HEK293 (cell line): ENCODE results near the gene CHCHD6.
A peak's percentile ranks its signal among the peaks of the same experiment; 100 is the strongest.

Experiments used
- CTCF ChIA-PET: fragments of 350-600 bp; formaldehyde crosslinking; extraction: SDS; loops from one replicate; lab custom pipeline; 2021; ENCODE audit warnings: antibody characterized with exemption; lab: Yijun Ruan, JAX
- POLR2A ChIA-PET: fragments of 300-600 bp; formaldehyde crosslinking; extraction: SDS; loops from one replicate; lab custom pipeline; 2020; ENCODE audit warnings: antibody characterized with exemption, inconsistent platforms; lab: Yijun Ruan, JAX
- H3K27ac ChIP-seq: fragments of 200-500 bp; sonication (Bioruptor generic); 2 replicates; pipeline ENCODE4 v1.5.1; 2014; ENCODE audit warnings: low read depth, low read length, control low read depth, inconsistent platforms; ENCODE audit errors: extremely low read depth
- H3K36me3 ChIP-seq, 2 experiments: fragments of 200-500 bp in 1 of 2; sonication (Bioruptor generic) in 1 of 2; 1 replicate in 1 of 2; 2 replicates in 1 of 2; pipeline ENCODE4 v1.5.1; 2014 to 2017; ENCODE audit warnings: inconsistent platforms in 2 of 2, low read length in 2 of 2; ENCODE audit not compliant: control insufficient read depth in 2 of 2, insufficient read depth in 1 of 2
- H3K4me1 ChIP-seq: fragments of 200-500 bp; sonication (Bioruptor generic); 2 replicates; pipeline ENCODE4 v1.5.1; 2014; ENCODE audit warnings: mild to moderate bottlenecking, low read length, inconsistent platforms; ENCODE audit not compliant: control insufficient read depth, insufficient read depth
- H3K4me3 ChIP-seq: 2 replicates; pipeline ENCODE4 v1.5.1; 2011; ENCODE audit warnings: low read depth, mild to moderate bottlenecking, control low read depth, low read length, moderate library complexity
- H3K9me3 ChIP-seq: fragments of 200-500 bp; sonication (Bioruptor generic); 2 replicates; pipeline ENCODE4 v1.5.1; 2014; ENCODE audit warnings: low read depth, low read length, inconsistent platforms; ENCODE audit not compliant: control insufficient read depth, insufficient read depth
- PRDM1 ChIP-seq: fragments of 450-650 bp; formaldehyde crosslinking; IDR thresholded peaks from 2 replicates; pipeline ENCODE4; 2016; ENCODE audit warnings: missing biosample characterization, missing genetic modification characterization
- SP2 ChIP-seq: fragments of 450-650 bp; formaldehyde crosslinking; IDR thresholded peaks from 2 replicates; pipeline ENCODE4 v1.5.1; 2016; ENCODE audit warnings: missing biosample characterization, missing genetic modification characterization
- ZFHX2 ChIP-seq: fragments of 450-650 bp; formaldehyde crosslinking; conservative IDR thresholded peaks from 2 replicates; pipeline ENCODE4 v1.5.1; 2016; ENCODE audit warnings: missing biosample characterization, missing genetic modification characterization
- ZFP37 ChIP-seq: fragments of 450-650 bp; formaldehyde crosslinking; IDR thresholded peaks from 2 replicates; pipeline ENCODE4 v1.5.1; 2016; ENCODE audit warnings: missing biosample characterization, missing genetic modification characterization
- ZIC2 ChIP-seq: fragments of 450-650 bp; formaldehyde crosslinking; IDR thresholded peaks from 2 replicates; pipeline ENCODE4 v1.5.1; 2016; ENCODE audit warnings: missing biosample characterization, missing genetic modification characterization
- ZNF140 ChIP-seq: fragments of 450-650 bp; formaldehyde crosslinking; IDR thresholded peaks from 2 replicates; pipeline ENCODE4 v1.5.1; 2016; ENCODE audit warnings: missing biosample characterization, missing genetic modification characterization
- ZNF555 ChIP-seq: fragments of 450-650 bp; formaldehyde crosslinking; conservative IDR thresholded peaks from 2 replicates; pipeline ENCODE4 v1.5.1; 2017; ENCODE audit warnings: missing biosample characterization, mild to moderate bottlenecking, missing genetic modification characterization, inconsistent platforms
- ZNF610 ChIP-seq: fragments of 450-650 bp; formaldehyde crosslinking; IDR thresholded peaks from 2 replicates; pipeline ENCODE4 v1.5.1; 2016; ENCODE audit warnings: missing biosample characterization, missing genetic modification characterization, borderline replicate concordance
- ZNF658 ChIP-seq: fragments of 450-650 bp; formaldehyde crosslinking; IDR thresholded peaks from 2 replicates; pipeline ENCODE4; 2016; ENCODE audit warnings: missing biosample characterization, missing genetic modification characterization
- ZNF707 ChIP-seq: fragments of 450-650 bp; formaldehyde crosslinking; IDR thresholded peaks from 2 replicates; pipeline ENCODE4 v1.5.1; 2016; ENCODE audit warnings: missing biosample characterization, missing genetic modification characterization
- ZNF791 ChIP-seq: fragments of 450-650 bp; formaldehyde crosslinking; IDR thresholded peaks from 2 replicates; pipeline ENCODE4 v1.5.1; 2016; ENCODE audit warnings: missing biosample characterization, missing genetic modification characterization
- ZNF792 ChIP-seq: fragments of 450-650 bp; formaldehyde crosslinking; IDR thresholded peaks from 2 replicates; pipeline ENCODE4 v1.5.1; 2016; ENCODE audit warnings: missing biosample characterization, missing genetic modification characterization
- TF ChIP-seq, protein P1 (sequence below): fragments of 450-650 bp; formaldehyde crosslinking; IDR thresholded peaks from 2 replicates; pipeline ENCODE4 v1.5.1; 2016; ENCODE audit warnings: missing biosample characterization, missing genetic modification characterization
- TF ChIP-seq, protein P2 (sequence below): fragments of 450-650 bp; formaldehyde crosslinking; IDR thresholded peaks from 2 replicates; pipeline ENCODE4 v1.5.1; 2017; ENCODE audit warnings: missing biosample characterization, missing genetic modification characterization
- TF ChIP-seq, protein P3 (sequence below): fragments of 450-650 bp; formaldehyde crosslinking; IDR thresholded peaks from 2 replicates; pipeline ENCODE4 v1.5.1; 2016; ENCODE audit warnings: missing biosample characterization, missing genetic modification characterization
- TF ChIP-seq, protein P4 (sequence below): fragments of 450-650 bp; formaldehyde crosslinking; IDR thresholded peaks from 2 replicates; pipeline ENCODE4; 2016; ENCODE audit warnings: missing biosample characterization, missing genetic modification characterization

Gene CHCHD6

DNA sequence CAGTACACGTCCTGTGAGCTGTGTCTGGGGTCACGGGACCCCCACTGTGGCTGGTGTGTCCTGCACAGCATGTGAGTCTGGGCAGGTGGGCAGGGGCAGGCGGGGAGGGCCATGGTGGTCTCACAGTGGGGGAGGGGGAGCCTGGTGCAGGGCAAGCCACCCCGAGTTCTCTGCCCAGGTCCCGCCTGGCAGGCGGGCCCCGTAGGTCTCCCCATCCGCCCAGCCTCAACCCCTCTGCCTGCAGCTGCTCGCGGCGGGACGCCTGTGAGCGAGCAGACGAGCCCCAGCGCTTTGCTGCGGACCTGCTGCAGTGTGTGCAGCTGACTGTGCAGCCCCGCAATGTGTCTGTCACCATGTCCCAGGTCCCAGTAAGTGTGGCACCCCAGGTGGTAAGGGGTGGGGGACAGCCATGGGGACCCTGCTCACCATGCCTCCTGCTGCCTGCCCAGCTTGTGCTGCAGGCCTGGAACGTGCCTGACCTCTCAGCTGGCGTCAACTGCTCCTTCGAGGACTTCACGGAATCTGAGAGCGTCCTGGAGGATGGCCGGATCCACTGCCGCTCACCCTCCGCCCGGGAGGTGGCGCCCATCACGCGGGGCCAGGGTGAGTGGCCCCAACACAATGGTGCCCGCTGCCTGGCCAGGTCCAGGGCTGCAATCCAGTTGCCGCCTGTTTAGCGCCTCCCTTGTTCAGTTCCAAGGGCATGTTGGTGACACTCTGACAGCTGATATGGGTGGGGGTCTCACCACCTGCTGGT, 300.8 kb downstream of the CHCHD6 start:
- CTCF ChIA-PET: interaction anchor here (0.7 kb wide), 1 partner anchor 390 kb away, joined by 3 read pairs; no protein-coding TSS in a partner anchor
- TF ChIP-seq ZIC2 (tag by site-specific recombination): peak; percentile 44
- TF ChIP-seq, protein P1, sequence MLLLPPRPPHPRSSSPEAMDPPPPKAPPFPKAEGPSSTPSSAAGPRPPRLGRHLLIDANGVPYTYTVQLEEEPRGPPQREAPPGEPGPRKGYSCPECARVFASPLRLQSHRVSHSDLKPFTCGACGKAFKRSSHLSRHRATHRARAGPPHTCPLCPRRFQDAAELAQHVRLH (tag by site-specific recombination): no peak
- TF ChIP-seq, all 188 proteins: peak for 1
- no peaks in the 10 kb centered on the region for H3K9me3 ChIP-seq
- no peaks in the 10 kb centered on the region for H3K4me1 ChIP-seq
- H3K4me3 ChIP-seq: no peak overlapping the region
- POLR2A ChIA-PET: no interaction called here
- no peak overlapping the region for H3K27ac ChIP-seq
- H3K36me3 ChIP-seq: peaks cover 0 to 31% of the 10 kb centered on the region in 2 experiments; a peak in 1 of 3 replicates

DNA sequence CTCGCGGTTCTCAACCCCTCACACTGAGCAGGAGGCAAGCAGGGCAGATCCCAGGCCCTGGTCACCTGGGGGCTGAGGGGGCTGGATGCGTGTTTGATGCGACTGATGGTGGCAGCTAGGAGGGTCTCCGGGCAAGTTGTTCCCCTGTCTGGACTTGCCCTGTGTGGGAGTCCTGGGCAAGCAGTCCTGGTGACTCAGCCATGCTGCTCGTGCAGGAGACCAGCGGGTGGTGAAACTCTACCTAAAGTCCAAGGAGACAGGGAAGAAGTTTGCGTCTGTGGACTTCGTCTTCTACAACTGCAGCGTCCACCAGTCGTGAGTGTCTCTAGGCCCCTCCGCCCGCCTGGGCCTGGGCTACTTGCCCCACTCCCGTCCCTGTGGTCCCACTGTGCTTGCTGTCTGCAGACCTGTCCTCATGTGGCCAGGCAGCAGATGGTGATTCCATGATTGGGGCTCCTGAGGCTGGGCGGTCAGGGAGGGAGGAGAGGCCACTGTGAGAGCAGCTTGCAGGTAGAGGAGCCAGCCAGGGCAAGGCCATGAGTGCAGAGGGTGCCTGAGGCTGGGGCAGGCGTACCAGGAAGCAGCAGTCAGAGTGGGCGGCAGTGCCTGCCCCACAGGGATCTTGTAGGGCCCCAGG, 301.9 kb downstream of the CHCHD6 start:
- H3K36me3 ChIP-seq: peaks cover 0 to 34% of the 10 kb centered on the region in 2 experiments; a peak in 1 of 3 replicates
- no peaks in the 10 kb centered on the region for H3K4me1 ChIP-seq
- no peak overlapping the region for H3K4me3 ChIP-seq
- no peaks in the 10 kb centered on the region for H3K9me3 ChIP-seq
- H3K27ac ChIP-seq: no peak overlapping the region
- ChIA-PET POLR2A (no interaction called here), CTCF (no interaction called here)
- TF ChIP-seq SP2 (tag by site-specific recombination) (no peak), ZFHX2 (tag by site-specific recombination) (peak; percentile 43)

DNA sequence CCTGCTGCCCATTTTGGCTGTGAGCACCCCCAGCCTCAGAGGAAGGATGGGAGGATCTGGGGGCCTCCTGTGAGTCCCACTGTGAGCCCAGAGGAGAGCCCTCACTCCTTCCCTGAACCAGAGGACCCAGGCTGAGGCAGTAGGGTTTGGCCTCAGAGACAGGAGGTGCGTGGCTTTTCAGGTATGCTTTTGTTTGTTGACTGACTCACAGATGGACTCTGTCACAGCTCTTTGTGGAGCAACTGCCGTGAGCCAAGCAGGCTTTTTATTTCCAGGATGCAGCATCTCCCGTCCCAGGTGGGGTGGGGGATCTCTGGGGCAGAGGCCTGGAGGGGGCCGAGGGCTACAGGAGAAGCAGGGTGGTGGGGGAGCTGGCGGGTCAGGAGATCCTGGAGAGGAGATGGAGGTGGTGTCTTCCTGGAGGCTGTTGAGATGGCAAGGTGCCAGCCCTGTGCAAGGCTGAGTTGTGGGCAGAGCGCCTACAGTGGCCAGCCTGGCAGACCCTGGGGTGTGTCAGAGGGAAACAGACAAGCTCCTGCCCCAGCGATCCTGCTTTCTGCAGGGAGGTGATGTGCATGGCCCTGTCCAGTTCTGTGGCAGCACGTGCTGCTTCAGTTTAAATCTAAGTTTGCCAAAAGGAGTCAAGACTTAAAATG, 302.9 kb downstream of the CHCHD6 start:
- H3K4me3 ChIP-seq: no peak overlapping the region
- no peaks in the 10 kb centered on the region for H3K9me3 ChIP-seq
- ChIA-PET CTCF (no interaction called here), POLR2A (interaction anchor here (0.6 kb wide), 1 partner anchor 464 kb away, joined by 3 read pairs; no protein-coding TSS in a partner anchor)
- H3K36me3 ChIP-seq: peaks cover 0 to 39% of the 10 kb centered on the region in 2 experiments; a peak in 1 of 3 replicates
- peak; percentile 38 for TF ChIP-seq ZFHX2 (tag by site-specific recombination)
- TF ChIP-seq ZNF610 (tag by site-specific recombination): no peak
- TF ChIP-seq PRDM1 (tag by site-specific recombination): no peak
- TF ChIP-seq ZNF555: no peak
- TF ChIP-seq, protein P2, sequence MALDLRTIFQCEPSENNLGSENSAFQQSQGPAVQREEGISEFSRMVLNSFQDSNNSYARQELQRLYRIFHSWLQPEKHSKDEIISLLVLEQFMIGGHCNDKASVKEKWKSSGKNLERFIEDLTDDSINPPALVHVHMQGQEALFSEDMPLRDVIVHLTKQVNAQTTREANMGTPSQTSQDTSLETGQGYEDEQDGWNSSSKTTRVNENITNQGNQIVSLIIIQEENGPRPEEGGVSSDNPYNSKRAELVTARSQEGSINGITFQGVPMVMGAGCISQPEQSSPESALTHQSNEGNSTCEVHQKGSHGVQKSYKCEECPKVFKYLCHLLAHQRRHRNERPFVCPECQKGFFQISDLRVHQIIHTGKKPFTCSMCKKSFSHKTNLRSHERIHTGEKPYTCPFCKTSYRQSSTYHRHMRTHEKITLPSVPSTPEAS: no peak
- H3K4me1 ChIP-seq: no peaks in the 10 kb centered on the region
- no peak overlapping the region for H3K27ac ChIP-seq

DNA sequence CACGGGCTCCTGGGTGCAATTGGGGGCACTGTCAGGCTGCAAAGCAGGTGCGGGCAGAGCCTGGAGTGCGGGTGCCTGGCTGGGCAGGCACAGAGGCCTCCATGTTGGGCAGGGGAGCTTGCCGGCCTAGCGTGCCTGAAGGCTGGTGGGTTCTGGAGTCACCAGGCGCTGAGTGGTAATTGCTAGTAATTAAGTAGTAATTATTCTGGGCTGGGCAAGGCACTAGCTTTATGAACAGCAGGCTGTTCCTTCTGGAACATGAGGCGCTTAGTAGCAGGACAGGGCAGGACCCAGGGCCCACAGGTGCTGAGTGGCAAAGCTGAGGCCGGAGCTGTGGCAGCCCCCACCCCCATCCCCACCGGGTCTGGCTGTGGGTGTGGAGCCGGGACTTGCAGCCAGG, 304.2 kb downstream of the CHCHD6 start:
- CTCF ChIA-PET: no interaction called here

More for the DNA sequence above, 304.2 kb downstream of the CHCHD6 start:
- Histone ChIP-seq H3K9me3 (no peaks in the 10 kb centered on the region), H3K4me3 (no peak overlapping the region), H3K27ac (no peak overlapping the region), H3K36me3 (peaks cover 0 to 49% of the 10 kb centered on the region in 2 experiments; a peak in 1 of 3 replicates), H3K4me1 (no peaks in the 10 kb centered on the region)
- POLR2A ChIA-PET: no interaction called here
- TF ChIP-seq, protein P3, sequence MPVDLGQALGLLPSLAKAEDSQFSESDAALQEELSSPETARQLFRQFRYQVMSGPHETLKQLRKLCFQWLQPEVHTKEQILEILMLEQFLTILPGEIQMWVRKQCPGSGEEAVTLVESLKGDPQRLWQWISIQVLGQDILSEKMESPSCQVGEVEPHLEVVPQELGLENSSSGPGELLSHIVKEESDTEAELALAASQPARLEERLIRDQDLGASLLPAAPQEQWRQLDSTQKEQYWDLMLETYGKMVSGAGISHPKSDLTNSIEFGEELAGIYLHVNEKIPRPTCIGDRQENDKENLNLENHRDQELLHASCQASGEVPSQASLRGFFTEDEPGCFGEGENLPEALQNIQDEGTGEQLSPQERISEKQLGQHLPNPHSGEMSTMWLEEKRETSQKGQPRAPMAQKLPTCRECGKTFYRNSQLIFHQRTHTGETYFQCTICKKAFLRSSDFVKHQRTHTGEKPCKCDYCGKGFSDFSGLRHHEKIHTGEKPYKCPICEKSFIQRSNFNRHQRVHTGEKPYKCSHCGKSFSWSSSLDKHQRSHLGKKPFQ (tag by site-specific recombination): no peak
- no peak for TF ChIP-seq ZNF707 (tag by site-specific recombination)
- TF ChIP-seq, protein P4, sequence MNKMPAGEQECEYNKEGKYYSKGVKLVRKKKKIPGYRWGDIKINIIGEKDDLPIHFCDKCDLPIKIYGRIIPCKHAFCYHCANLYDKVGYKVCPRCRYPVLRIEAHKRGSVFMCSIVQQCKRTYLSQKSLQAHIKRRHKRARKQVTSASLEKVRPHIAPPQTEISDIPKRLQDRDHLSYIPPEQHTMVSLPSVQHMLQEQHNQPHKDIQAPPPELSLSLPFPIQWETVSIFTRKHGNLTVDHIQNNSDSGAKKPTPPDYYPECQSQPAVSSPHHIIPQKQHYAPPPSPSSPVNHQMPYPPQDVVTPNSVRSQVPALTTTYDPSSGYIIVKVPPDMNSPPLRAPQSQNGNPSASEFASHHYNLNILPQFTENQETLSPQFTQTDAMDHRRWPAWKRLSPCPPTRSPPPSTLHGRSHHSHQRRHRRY: no peak
- TF ChIP-seq ZNF658 (tag by site-specific recombination): no peak
- no peak for TF ChIP-seq ZNF140
- no peak for TF ChIP-seq ZNF791 (tag by site-specific recombination)
- no peak for TF ChIP-seq ZFP37 (tag by site-specific recombination)
- TF ChIP-seq ZNF792 (tag by site-specific recombination): no peak
